Measurements from ENCODE around the gene PEX7. TPM values are rescaled to one million over a fixed set of nuclear protein-coding genes. Genes with fewer than 3 reads are reported as not detected.

PEX7 gene
- total RNA-seq, 2 donors from 2014 or later = 4.2 to 5.9 TPM

Other genes starting within 250 kb of the PEX7 start
- gene MAP3K5, start 30.1 kb upstream of the PEX7 start, total RNA-seq = 10 to 100 TPM; 27.9 to 33.0 TPM
- not detected for gene SLC35D3, start 99.7 kb downstream of the PEX7 start, total RNA-seq
- gene IL20RA, start 222.4 kb downstream of the PEX7 start, total RNA-seq = not detected

All from natural killer cell treated with Interleukin-12 subunit alpha and Interleukin-12 subunit beta and Interleukin-15 and Interleukin-18, amount 100 ng/mL, for 72 hours (primary cell).